NCI-H2227 (cell line): Measurements from ENCODE around the gene ACAP2.

ENCODE experiments used
- DNase-seq: peaks from one replicate; lab custom pipeline; 2025; ENCODE audit not compliant: unreplicated experiment; lab: John Stamatoyannopoulos, UW

Gene ACAP2

DNA sequence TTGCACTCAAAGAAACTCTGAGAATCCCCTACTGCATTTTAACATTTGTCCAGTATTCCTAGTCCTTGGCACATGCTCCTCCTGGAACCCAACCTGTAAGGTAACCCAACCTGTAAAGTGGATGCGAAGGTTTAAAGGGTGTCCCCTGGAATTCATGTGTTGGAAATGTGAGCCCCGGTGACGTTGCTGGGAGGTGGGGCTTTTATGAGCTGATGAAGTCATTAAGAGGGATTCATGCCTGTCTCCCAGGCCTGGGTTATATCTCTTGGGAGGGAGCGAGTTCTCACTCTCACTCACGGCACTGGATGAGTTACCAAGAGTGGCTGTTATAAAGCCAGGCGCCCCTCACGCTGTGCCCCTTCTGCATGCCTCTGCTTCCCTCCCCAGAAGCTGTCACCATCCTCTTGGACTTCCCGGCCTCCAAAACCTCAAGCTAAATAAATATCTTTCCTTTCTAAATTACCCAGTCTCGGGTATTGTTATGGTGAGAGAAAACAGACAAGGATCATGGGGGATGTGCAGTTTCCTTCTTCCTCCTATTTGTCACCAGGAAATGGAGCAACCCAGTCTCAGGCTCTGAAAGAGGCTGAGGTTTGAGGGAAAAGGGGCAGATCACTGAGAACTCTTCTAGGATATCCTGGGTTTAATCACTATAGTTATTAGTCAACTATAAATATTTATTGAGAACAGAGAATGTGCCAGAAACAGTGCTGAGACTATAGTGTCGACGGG lies 179.5 kb downstream of the ACAP2 start:
- no peak for DNase-seq

DNA sequence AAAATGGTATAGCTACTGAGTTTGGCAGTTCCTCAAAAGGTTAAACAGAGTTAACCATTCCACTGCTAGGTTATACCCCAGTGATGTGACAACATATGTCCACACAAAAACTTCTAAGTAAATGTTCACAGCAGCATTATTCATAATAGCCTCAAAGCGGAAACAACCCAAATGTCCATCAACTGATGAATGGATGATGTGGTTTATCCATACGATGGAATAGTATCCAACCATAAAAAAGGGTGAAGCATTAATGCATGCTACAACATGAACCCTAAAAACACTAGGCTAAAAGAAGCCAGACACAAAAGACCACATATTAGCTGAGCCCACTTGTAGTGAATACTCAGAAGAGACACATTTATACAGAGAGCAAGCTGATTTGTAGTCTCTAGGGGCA lies 180.9 kb downstream of the ACAP2 start:
- DNase-seq: no peak

DNA sequence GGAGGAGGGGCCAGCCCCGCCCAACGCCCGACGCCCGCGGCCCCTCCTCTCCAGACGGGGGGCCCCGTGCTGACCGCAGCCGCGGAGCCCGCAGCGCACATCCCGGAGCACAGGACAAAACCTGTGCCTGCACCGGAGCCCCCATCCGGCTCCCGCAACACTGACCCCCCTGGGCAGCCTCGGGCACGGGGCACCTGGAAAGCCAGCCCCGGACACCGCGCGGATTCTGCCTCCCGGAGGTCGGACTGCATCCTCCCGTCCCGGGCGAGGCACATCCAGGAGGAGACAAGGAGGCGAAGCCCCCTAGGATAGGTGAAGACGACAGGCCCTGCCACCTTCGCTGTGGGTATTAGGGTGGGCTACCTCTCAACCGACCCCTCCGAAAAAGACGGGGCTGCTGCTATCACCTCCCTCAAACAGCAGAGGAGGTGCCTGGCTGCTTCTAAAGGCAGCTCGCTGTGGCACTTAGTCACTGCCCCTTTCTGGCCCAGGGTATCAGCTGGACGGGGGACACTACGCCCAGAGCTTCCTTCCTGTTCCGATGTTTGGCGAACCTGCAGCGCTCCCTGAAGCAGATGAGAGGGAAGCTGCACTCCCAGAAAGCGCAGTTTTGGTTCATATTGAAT lies 182.4 kb downstream of the ACAP2 start:
- peak; percentile 63 for DNase-seq

DNA sequence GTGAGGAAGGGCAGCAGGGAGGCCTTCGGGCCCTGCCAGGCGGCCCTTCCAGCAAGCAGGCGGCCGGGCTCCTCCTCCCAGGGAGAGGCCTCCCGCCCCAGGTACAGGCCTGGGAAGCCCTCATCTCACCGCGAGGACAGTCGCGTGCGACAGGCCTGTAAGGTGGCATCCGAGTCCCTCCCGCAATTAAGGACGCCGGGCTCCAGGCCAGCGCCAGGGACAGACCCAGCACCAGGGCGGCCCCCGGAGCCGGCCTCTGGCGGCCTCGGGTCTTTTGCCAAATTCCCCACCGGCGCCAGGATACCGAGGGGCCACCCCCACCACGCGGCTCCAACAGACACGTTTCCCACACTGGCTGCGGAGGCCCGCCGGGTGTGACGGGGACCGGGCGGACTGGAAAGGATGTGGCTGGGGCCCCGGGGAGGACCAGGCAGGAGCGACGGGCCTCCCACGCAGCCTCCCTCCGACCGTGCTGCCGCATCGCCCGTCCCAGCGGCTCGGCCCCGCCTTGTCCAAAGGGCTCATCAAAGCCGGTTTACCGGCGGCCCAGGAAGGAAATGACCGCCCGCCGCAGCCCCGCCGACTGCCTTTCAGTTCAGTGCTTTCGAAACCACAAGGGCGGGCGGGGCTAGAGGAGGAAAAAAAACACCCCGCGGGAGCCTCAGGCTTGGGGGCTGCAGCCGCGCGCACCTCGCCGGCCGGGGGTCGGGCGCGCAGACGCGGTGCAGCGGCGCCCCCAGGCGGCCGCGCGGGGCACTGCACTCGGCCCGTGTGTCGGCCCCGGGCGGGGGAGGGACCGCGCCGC lies 183.1 kb downstream of the ACAP2 start:
- DNase-seq: peak; percentile 94

DNA sequence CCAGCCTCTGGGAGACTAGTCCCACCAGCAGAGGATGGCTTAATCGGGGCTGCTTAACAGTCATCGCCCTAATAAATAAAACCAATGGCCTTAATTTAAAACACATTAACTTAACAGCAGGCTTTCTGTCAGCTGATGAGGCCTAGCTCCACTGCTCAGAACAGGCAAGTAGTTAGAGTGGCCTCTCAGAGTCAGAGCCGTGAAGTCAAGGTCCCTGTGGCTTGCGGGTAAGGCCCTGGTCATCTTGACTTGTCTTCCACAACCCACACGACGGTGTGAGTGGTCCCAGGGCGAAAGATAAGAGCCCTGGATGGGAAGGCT lies 183.7 kb downstream of the ACAP2 start:
- no peak for DNase-seq

DNA sequence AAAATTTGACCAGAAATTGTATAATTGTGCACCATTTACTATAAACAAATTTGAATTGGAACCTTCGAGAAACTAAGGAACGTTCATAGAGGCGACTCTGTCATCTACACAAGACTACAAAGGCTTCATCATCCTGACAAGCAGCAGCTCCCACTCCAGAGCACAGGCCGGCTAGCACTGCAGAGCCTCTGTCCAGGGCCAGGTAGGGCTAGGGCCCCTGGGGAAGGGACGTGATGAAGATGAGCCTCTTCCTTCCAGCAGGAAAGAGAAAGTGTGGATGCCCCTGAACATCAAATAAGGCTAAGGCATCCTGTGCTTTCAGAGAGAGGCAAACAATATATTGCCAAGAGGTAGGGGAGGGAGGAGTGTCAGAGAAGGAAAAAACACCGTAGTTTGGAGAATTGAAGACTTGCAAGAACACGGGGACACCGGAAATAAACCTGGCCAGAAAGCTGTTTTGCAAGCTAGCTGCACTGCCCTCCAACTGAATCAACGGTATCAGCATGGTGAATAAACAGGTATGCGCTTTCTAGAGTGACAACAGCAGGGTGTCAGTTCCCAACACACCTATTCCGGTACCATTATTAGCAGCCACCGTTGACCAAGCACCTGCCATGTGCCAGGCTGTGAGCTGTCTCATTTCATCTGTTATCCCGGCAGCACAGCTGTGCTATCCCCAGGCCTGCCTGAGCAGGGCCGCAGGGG lies 184.2 kb downstream of the ACAP2 start:
- peak; percentile 32 for DNase-seq

DNA sequence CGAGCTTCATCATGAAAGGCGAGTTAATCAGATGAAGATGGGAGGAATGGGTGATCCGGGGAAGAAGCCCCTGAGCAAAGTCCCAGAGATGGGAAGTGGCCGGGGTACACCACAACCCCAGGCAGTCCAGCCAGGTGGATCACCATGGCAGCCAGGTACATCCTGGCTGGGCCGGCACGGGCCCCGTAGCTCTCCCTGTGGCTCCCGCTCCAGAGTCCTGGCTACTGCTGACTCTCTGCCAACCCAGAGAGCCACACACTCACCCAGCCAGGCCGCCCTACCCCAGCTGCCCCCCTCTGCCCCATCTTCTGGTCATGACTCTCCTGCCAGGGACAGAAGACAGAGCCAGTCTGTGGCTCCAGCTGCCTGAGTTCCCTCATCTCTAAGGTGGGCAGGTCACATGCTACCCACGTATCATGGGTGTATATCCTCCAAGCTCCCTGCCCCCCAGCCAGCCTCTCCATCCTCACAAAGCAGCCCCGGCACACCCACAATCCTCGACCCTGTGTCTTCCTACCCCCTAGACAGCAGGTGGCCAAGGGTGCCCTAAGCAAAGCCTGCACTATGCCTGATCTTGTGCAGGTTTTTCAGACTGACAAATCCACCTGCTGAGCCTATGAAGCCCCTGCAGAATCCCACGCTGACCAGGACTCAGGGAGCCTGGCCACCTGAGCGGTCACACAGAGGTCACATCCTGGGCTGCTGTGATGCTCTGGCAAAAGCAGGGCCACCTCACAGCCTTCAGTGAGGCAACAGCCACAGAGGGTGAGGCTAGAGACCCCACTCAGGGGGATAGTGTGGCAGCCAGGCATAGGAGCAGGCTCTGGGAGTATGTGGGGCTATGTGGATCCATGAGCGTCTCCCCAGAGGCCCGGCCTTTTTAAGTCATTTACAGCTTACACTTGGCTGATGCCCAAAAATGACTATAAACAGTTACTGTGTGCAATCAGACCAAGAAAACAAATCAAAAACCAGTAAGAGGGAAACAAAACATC lies 185.1 kb downstream of the ACAP2 start:
- DNase-seq: no peak

DNA sequence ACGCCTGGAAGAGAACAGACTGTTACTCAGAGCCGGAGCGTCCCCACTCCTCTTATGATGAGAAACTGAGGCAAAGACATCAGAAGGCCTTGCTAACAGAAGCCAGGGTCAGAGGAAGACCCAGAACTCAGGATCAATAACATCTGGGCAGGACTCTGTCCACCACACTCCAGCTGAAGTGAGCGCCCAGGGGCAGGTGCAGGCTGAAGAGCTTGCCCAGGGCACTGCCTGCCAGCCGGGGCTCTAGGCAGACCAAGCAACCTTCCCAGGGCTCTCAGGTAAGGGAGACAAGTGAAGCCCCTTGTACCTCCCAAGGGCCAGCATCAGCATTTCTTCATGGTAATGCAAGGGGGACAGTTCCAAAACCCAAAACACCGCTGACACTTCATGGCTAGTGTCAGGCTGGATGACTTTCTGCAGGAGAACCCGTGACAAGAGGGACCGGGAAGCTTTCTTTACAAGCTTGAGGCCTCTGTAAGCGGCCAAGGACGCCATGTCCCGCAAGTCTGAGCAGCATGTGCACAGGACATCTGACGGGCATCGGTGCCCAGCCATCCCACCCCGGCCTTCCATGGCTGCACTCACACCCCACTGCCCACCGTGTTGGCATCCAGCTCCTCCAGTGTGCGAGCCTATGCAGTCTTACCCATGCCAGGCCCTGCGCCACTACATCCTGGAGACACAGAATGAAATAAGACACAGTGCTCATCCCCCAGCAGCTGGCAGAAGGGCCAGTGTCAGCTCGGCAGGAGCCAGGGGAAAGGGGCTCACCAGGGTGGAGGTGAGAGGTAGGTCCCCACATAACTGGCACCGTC lies 186.0 kb downstream of the ACAP2 start:
- DNase-seq: no peak

DNA sequence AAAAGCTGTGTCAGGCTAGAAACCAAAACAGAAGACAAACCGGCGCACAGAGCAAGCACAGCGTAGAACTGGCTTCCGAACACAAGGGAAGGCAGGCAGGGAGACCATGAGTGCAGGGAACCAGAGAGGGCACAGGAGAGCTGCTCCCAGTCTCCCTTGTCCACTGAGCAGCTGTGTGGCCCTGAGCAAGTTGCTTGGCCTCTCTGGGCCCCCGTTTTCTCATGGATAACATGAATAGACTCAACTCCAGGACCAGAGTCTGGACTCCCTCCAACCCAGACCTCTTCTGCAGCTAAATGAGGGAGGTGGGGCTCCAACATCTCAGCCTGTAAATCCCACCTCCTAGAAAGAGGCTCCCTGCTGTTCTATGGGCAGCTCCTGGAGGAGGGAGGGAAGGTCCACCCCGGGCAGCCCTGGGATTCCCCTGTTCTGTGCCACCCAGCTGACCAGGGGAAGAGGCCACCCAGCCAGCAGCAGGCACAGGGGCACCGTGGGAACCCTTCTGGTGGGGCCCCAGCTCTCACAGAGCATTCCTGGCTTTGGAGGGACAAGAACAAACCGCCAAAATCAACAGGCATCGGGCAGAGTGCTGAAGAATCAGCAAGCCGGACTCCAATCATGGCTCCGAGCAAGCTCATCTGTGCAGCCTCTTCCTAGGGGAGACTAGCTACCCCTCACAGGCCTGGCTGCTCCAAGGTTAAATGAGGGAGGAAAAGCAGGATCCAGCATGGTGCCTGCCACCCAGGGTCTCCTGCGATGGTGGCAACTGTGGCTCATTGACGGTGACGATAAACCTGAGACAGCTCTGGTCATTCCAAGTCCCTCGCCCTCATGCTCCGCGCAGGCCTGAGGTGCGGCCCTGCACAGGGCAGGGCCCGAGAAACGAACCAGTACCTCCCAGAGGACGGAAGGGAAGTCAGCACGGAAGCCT lies 187.0 kb downstream of the ACAP2 start:
- no peak for DNase-seq

DNA sequence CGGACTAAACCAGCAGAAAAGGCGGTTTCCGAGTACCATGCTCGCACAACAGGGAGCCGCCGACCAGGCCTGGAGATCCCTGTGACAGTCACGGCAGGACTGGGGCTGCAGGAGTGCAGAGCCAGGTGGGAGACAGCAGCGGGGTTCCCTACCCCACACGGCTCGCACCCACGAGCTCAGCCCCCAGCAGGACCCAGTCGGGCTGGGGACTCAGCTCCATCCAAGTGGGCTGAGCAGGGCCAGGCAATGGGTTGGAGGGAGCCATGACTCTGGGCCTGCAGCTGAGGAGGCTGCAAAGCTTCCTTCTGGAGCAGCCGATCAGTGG lies 187.7 kb downstream of the ACAP2 start:
- no peak for DNase-seq

DNA sequence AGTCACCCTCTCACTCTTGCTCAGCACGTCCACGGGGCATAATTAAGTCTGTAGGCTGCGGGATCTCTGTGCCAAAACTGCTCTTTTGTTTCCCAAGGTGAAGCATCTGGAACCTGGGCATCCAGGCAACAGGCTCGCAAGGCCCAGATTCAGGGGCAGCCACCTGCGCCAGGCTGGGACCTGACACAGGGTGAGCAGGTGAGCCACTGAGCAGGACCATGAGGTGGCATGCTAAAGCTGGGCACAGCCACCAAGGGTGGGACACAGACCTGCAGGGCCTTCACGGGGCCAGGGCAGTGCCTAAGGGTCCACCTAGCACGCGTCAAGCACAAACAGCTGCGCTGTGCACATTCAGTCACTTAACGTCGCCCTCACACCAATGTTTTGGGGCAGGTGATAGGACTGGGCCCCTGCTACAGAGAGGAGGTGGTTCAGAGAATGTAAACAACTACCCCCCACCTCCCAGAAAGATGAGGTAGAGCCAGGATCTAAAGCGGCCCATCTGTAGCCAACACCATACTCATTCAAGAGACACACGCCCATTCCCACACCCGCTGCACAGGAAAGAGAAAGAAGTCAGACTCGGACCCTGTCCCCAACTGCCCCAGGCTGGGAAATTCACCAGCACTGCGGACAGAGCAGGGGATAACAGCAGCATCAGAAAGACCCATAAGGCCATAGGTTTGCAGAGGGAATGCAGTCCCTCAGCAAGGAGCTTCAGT lies 188.2 kb downstream of the ACAP2 start:
- DNase-seq: no peak

DNA sequence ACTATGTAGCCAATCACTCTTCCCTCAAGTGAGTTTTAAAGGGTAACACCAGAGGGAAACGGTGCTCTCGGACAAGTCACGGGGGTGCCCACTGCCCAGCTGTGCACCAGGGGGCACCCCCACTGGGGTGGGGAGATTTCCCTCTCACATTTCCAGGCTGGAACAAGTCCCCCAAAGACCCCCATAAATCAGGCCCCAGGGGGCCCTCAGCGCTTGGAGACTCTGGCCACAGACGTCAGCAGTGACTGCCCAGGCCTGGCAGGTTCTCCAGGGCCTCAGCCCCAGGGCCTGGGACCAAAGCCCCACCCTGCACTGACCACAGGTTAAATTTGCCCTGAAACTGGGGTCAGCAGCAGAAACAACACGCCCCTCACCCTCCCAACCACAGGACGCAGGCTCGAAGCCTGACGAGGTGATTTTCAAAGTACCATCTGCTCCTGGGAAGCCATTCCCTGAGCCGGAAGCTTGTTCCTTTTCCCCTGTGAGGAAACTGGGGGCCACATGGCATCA lies 188.8 kb downstream of the ACAP2 start:
- no peak for DNase-seq

DNA sequence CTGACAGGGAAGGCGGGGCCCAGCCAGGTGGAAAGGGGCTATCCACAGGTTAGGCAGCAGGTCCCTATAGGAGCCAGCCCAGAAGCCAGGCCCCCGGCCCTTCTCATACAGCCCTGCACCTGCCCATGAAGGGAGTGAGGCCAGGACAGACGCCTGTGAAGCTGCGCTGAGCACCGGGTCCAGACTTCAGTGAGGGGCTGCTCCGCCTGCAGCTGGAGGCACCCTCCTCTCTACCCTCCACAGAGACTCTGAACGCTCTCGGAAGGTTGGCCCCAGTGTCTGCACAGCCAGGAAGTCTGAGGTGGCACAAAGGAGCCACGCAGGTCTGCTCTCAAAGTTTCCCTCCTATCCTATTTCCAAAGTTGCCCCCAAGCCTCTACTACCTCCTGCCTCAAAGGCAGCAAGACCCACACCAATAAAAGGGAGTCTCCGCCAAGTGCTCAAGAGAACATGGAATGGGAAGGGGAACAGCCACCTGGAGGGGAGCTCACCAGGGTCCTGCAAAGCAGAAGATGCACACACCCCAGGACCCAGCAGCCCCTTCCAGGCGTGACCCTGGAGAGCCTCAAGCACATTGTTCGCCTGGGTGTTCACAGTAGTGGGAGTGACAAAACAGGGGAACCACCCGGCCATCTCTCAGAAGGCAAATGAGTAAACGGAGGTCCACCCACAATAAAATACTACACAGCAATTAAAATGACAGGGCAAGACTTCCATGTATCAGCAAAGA lies 191.3 kb downstream of the ACAP2 start:
- no peak for DNase-seq

DNA sequence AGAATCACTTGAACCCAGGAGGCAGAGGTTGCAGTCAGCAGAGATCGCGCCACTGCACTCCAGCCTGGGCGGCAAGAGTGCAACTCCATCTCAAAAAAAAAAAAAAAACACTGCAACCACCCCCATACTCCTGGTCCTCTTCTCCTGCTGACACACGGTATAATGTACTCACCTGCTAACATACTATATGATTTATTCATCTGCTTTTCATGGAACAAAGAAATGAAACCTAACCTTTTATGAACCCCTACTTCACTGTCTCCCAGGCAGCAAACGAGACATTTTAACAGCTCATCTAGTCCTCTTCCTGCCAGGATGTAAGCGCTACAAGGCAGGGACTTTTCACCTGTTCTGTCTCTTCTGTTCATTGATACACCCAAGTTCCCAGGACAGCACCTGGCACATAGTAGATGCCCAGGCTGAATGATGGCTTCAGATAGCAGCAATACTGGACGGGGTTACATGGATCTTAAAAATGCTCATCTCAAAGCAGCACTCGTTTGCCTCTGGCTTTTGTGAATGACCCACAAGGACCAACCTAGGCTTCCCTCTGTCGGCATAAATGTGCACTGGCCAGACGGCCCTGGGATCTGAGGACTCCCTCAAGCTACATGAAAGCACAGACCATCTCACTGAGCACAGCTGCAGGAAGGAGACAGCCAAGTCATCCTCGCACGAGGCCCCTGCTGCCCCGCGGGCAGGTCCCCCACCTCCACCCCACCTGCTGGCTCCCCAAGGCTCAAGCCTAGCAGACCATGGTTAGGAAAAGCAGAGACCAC lies 192.2 kb downstream of the ACAP2 start:
- no peak for DNase-seq

DNA sequence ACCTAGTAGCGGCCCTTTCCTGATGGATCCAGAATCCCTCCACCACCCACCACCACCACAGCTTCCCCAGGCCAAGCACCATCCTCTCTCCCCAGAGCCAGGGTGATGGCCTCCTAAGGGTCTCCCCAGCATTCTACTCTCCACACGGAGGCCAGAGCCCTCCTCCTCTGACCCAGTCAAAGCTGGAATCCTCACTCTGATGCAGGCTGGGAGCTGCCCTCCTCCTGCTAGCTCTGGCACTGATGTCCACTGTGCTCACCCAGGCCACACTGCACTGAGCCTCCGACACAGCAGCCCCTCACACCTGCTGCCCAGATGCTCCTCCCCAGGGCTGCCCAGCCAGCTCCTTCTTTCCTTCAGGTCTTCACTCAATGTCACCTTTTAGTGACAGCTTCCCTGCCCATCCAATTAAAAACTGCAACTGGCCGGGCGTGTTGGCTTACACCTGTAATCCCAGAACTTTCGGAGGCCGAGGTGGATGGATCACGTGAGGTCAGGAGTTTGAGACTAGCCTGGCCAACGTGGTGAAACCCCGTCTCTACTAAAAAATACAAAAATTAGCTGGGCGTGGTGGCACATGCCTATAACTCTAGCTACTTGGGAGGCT lies 192.9 kb downstream of the ACAP2 start:
- no peak for DNase-seq
